GM18519 (cell line): ENCODE results near the gene RFESD.
"Not testable (repeated sequence)": the region's sequence is repeated elsewhere in the genome, so short reads cannot be mapped to it uniquely, and the experiment has no call there.

Experiments
- ATAC-seq: cut with Tn5 transposase; IDR thresholded peaks from one replicate; pipeline ENCODE4 v1.9.1; 2021; ENCODE audit warnings: mild to moderate bottlenecking, moderate library complexity; ENCODE audit not compliant: unreplicated experiment, low FRiP score

The RFESD gene

DNA sequence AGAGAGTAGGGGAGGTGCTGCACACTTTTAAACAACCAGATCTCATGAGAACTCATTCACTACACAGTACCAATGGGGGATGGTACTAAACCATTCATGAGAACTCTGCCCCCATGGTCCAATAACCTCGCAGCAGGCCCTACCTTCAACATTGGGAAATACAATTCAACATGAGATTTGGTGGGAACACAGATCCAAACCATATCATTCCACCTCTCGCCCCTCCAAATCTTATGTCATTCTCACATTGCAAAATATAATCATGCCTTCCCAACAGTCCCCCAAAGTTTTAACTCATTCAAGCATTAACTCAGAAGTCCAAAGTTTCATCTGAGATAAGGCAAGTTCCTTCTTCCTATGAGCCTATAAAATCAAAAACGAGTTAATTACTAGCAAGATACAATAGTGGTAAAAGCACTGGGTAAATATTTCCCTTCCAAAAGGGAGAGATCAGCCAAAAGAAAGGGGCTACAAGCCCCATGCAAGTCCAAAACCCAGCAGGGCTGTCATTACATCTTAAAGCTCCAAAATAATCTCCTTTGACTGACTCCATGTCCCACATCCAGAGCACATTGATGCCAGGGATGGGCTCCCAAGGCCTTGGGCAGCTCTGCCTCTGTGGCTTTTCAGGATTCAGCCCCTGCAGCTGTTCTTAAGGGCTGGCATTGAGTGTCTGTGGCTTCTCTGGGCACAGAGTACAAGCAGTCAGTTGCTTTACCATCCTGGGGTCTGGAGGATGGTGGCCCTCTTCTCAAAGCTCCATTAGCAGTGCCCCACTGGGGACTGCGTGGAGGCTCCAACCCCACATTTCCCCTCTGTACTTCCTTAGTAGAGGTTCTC lies 18.4 kb upstream of the RFESD start:
- ATAC-seq: no peak

DNA sequence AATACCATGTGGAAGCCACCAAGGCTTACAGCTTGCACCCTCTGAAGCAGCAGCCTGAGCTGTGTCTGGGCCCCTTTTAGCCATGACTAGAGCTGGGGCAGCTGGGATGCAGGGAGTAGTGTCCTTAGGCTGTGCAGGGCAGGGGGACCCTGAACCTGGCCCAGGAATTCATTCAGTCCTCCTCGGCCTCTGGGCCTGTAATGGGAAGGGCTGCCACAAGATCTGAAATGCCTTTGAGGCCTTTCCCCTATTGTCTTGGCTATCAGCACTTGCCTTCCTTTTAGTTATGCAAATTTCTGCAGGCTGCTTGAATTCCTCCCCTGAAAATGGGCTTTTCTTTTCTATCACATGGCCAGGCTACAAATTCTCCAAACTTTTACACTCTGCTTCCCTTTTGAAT lies 17.6 kb upstream of the RFESD start:
- no peak for ATAC-seq

DNA sequence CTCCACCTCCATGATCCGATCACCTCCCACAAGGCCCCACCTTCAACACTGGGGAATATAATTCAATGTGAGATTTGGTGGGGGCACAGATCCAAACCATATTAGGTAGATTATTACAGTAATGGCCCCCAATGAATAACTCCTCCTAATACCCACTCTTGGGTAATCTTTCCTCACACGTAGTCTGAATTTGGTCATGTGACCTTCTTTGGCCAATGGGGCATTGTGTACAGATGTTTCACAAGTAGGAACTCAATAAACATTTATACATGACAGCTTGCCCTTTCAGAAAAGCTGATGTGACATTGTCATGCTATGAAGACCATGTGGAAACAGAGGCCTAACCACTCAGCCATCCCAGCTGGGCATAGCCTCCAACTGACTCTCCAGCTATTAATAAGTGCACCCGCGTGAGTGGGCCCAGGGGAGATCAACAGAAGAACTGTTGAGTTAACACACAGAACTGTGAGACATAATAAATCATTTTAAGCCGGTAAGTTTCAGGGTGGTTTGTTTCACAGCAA lies 16.1 kb upstream of the RFESD start:
- ATAC-seq: no peak

DNA sequence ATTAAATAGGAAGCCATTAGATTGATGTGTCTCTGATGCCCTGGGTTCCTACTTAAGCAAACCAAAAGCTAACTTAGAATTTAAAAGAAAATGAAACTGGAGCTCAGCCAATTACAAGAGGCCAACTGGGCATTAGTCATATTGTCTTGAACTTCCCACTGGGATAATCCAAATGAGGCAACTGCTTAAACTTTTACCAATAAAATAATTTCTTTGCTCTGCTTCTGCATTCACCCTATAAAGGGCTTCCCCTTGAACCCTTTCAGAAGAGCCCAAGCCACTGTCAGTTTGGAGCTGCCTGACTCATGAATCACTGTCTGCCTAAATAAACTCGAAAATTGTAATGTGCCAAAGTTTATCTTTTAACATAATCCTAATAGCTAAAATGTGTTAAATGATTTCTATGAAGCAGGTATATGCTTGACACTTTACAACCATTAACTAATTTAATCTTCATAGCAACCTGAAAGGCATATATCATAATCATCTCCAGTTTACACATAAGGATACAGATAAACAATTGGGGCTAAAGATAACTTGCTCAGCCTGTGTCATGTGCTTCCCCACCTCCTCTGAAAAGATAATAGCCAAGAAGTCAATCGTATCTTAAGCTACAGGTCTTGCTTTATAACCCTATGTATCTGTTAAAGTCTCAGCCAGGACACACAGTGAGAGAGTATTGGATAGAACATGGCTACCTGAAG lies 15.2 kb upstream of the RFESD start:
- no peak for ATAC-seq

DNA sequence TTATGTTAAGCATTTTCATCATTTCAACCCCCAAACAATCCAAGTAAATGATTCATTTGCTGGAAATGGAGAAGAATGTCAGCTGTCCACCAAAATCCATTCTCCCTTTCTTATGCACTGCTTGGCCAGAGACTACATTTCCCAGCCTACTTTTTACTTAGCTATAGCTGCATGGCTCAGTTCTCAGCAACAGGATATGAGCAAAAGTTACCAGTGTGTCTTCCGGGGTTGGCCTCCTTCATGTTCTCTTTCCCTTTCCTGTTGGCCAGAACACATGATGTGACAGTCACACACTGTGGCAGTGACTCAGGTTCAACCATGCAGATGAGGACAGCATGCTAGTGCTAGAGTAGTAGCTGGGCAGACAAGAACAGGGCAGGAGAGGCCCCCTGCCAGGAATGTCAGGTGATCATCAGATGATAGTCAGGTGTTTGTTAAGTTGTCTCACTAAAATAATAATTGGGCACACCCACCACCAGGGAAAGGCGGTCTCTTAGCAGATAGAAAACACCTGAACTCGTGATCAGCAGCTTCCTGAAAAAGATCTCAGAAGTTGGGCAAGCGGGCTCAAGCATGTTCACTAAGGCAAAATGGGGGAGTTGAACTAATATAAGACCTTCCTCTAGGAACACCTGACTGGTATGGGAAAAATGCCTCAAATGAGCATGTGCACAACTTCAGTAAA lies 14.4 kb upstream of the RFESD start:
- ATAC-seq: peak; percentile 88

DNA sequence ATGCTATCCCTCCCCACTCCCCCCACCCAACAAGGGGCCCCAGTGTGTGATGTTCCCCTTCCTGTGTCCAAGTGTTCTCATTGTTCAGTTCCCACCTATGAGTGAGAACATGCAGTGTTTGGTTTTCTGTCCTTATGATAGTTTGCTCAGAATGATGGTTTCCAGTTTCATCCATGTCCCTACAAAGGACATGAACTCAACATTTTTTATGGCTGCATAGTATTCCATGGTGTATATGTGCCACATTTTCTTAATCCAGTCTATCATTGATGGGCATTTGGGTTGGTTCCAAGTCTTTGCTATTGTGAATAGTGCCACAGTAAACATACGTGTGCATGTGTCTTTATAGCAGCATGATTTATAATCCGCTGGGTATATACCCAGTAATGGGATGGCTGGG lies 13.6 kb upstream of the RFESD start:
- not testable (repeated sequence) for ATAC-seq

DNA sequence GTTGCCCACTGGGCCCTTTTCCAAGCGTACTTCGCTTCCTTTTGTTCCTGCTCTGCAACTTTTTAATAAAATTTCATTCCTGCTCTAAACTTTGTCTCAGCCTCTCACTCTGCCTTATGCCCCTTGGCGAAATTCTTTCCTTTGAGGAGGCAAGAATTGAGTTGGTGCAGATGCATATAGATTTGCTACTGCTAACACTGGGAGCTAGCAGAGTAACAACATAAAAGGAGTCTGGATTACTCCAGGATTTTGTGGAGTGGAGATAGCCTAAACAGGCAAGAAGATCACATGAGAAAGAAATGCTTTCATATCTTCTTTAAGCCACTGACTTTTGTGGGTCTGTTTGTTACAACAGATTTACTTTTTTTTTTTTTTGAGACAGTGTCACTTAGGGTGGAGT lies 12.9 kb upstream of the RFESD start:
- ATAC-seq: no peak

DNA sequence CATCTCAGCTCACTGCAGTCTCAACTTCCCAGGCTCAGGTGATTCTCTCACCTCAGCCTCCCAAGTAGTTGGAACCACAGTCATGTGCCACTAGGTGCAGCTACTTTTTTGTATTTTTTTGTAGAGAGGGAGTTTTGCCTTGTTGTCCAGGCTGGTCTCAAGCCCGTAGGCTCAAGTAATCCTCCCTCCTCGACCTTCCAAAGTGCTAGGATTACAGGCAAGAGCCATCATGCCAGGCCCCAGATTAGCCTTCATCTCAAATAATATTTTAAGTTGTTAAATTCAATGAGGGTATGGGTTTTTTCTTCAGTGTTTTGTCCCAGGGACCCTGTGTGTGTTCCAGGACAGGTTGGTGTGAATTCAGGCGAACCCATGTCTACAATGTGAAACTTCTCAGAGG lies 12.5 kb upstream of the RFESD start:
- ATAC-seq: no peak

DNA sequence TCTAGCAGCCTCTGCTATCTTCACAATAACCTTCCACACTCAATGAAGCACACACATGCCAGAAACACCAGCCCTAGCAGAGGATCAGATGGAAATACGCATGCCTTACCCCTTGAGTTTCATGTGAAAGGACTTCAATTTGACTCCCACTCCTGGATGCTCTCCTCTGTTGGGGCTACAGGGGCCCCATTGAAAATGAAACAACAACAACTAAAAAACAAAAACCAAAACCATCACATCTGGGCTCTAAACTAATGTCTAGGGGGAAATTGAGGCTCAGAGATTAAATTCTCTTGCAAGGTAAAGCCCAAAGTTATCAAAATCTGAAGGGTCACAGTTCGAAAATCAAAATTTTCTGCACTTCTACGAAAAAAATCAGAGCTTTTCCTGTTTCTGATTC lies 7.9 kb upstream of the RFESD start:
- ATAC-seq: no peak

DNA sequence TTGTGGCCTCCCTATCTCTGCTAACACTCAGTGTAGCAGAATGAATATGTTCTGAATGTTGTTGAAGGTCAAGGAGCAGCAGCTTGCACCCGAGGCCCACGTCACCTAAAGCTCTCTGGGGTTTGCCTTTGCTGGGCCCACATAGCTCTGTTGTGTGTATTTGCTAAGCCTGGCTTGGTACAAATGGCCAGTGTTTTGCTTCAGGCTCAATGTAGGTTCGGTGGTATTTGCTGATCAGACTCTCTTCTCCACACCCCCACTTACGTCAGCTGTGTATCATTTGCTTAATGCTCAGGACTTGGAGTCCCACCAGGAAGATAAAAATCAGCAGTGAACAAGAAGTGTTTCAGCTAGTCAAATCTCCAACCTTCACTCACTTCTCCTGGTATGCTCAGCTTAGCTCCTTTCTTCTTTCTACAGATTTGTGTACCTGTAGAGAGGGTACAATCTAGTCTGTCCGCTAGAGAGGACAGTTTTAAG lies 4.8 kb upstream of the RFESD start:
- no peak for ATAC-seq

DNA sequence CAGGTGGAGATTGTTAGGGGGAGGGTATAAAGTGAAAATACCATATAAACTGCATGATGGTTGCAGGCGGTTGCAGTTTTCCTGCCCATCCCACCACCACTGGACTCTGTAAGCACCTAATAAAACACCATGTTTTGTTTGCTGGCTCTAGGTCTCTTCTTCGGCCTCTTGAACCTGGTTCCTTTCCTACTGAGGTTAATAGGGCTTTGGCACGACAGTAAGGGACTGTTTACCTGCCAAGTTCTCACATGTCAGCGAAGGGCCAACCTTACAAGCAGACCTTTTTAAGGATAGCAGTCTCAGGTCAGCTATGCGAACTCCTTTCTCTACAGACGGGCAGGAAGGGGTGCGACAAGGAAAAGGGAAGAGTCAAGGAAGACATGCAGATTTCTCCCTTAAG lies 3.4 kb upstream of the RFESD start:
- ATAC-seq: no peak

DNA sequence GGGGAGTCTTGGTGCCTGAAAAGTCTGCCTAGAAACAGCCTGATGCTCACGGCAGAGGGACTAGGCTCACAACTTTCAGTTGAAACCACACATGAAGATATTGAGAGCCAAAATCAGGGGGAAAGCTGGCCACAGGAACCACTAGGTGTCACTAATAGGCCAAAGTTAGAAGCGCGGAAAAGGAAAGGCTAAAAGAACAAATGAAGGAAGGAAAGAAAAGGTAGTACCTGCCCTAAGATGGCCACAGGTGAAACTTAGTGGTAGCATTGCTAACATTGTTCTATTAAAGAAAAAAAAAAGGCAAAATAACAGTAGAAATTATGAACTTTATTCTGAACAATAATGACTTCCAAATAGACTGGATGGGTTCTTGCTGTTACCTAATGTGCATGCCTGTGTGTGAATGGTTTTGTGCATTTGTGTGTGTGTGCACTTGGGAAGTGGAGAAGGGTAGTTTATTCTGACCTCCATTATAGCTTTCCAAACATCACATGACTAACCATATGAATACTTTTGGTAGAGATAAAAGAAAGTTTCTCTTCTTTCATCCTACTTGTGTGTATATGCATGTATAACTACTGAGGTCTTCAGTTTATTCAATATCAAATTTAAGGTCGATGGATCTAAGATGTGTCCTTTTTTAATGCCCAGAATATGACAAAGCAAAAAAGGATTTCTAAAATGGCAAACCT lies 2.1 kb upstream of the RFESD start:
- peak; percentile 37 for ATAC-seq

DNA sequence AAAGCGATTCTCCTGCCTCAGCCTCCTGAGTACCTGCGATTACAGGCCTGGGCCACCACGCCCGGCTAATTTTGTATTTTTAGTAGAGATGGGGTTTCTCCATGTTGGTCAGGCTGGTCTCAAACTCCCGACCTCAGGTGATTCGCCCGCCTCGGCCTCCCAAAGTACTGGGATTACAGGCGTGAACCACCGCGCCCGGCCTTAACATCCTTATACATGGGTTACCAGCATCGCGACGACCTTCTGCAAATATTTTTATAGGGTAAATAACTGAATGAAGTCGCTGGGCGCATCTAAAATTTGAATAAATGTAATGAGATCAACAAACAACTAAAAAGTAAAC lies 380 bp upstream of the RFESD start:
- ATAC-seq: not testable (repeated sequence)

DNA sequence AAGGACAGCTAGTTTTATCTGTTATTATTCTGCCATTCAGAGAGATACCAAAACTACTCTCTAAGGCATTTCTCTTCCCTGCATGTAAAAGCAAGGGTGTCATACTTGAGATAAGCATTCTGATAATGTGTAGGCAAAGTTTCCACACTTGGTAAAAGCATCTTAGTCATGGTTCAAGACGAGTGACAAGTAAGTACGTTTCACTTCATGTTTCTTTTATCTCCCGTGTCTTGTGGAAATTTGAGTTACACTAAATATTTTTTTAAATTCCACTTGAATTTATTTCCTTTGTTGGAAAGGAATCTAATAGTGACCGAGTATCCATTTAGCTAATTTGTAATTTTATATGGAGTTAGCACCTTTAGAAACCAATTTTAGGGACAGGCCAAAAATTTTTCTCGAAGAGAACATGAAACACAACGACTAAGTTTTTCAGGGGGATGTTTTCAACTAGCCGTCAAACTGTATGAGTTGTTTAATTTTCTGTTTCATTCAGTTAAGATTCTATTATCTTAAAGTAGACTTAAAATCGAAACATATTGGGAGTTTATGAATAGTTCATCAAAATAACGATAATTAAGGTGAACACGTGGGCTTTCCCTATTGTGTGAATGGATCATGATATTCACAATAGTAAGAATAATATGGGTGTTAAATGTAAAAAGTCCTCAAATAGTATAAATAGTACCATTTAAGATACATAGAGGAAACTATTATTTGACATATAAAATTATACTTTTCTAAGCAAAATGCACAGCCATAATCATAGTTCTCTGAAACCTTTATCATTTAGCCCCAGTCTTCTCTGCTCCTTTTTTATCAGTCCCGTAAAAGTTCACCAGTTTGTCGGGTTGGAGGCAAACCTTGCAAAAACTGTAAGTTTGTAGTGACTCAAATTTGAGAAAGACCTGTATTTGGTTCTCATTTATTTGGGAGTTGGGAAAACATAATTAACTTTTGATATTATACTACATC lies 1.6 kb downstream of the RFESD start:
- no peak for ATAC-seq

DNA sequence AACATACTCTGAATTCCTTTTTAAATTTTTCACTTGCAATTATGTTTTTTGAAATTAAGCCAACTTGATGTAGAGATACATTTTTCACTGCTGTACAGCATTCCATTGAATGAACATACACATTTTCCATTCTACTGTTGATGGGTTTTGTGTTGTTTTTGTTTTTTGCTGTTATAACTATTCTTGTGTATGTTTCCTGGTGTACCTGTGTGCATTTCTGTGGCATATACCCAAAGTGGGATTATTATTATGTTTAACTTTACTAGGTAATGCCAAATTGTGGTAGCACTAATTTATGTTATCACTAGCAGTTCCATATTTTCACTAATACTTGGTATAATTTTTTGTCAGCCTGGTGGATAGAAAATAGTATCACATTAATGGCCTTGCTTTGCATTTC lies 2.7 kb downstream of the RFESD start:
- no peak for ATAC-seq

DNA sequence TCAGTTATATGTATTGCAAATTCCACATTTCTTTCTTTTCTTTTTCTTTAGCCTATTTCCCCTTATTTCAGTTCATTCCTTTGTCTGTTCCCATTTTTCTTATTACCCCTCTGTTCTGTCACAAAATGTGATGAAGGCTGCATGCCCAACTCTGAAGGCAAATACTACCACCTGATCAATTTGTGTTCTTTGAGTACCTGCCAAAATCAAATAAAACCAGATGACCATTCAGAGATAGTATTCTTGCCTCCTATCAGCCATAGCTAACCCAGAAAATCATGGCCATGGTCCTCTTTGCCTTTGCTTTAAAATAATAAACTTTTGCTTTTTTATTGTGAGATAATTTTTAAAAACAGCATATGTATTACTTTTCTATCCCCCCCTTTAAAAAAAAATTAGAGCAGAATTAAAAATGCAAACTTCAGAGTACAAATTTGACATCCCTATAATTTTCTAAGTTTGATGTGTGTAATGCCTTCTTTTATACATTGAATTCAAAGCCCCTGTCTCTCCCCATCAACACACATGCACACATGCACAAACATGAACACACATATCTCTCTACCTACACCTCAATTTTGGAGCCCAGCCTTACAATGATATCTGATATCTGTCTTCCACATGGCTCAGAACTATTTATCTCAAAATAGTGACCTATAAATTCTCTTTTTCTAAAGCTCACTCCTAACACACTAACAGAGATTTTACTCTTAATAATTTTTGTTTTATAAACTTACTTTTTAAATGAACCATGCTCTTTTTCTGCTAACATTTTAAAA lies 3.5 kb downstream of the RFESD start:
- ATAC-seq: no peak

DNA sequence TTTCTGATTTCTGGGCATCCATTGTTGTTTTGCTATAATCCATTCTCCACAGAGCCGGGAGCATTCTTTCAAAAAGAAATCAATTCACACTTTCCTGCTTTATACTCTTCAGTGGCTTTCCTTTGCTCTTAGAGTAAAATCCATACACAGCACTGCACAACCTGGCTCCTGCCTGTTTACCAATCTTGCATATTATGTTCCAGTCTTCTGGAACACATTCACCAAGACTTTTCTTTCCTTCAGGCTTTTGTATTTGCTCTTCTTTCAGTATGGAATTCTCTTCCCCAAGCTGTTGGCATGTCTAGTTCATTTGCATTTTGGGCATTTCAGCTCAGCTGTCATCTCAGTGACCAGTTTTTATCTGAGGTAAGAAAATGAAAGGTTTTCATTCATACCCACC lies 6.3 kb downstream of the RFESD start:
- no peak for ATAC-seq

DNA sequence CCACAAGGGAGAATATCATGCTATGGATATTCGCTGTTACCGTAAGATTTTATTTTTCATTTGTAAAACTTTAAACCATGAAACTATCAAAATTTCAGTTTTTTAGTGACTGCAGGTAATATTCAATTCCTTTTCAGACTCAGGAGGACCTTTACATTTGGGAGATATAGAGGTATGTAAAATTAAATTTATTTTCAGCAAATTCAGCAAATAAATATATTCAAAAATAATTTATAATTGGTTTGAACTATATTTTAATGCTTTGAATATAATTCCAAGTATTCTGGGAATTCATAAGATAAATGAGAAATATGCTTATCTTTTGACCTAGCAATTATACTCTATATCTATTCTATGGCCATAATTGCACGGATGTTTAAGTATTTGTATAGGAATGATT lies 7.6 kb downstream of the RFESD start:
- ATAC-seq: no peak

DNA sequence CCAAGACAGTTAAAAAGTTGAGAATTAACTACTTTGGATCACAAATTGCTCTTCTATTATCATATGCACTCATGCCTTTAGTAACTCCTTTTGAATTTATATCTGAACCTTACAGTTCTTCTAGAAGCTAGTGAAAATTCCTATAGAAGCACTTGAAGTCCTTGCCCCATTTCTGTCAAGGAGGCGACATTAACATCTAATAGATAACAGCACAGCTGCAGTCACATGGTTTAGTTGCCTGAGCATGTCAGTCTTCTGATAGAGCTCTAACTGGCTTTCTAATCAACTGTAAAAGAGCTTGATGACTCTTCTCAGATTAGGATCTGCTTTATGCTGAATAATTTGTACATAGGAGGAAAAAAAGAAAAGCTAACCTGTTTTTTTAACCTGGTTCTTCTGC lies 9.0 kb downstream of the RFESD start:
- no peak for ATAC-seq
